Hepatocyte (in vitro differentiated cells): Measurements from ENCODE around the gene UGT1A10.

Source experiments
- CTCF ChIP-seq: fragments of 200-600 bp; sonication (generic); IDR thresholded peaks from 2 replicates; pipeline ENCODE4 v1.5.1; 2016; ENCODE audit warnings: antibody characterized with exemption, mild to moderate bottlenecking; ENCODE audit not compliant: poor library complexity
- EZH2phosphoT487 ChIP-seq: fragments of 200-600 bp; sonication (generic); IDR thresholded peaks from one replicate; pipeline ENCODE4 v1.6.1; 2018; ENCODE audit warnings: antibody characterized with exemption, mild to moderate bottlenecking, low read depth, moderate library complexity; ENCODE audit not compliant: unreplicated experiment, severe bottlenecking

- no peak for TF ChIP-seq EZH2phosphoT487
- TF ChIP-seq CTCF: no peak
Measured at GRCh38 chr2:233775414-233775813, 139.2 kb downstream of the UGT1A10 start.
